Endothelial cell (in vitro differentiated cells): Measurements from ENCODE around the gene DOCK4. TPM values are rescaled to one million over a fixed set of nuclear protein-coding genes. Genes with fewer than 3 reads are reported as not detected.

Experiments used
- DNase-seq: peaks from one replicate; pipeline ENCODE4 v3.0.0; 2021; ENCODE audit warnings: low spot score
- H3K27ac Mint-ChIP-seq: one replicate; pipeline ENCODE4 v1.8.0; 2021; ENCODE audit warnings: mixed read lengths, inconsistent platforms; ENCODE audit not compliant: unreplicated experiment
- H3K27me3 Mint-ChIP-seq: one replicate; pipeline ENCODE4 v1.8.0; 2021; ENCODE audit warnings: mild to moderate bottlenecking, moderate library complexity, mixed read lengths, inconsistent platforms; ENCODE audit not compliant: unreplicated experiment
- H3K36me3 Mint-ChIP-seq: one replicate; pipeline ENCODE4 v1.8.0; 2021; ENCODE audit warnings: mild to moderate bottlenecking, low read depth, mixed read lengths, inconsistent platforms; ENCODE audit not compliant: unreplicated experiment
- H3K4me1 Mint-ChIP-seq: one replicate; pipeline ENCODE4 v1.8.0; 2021; ENCODE audit warnings: mild to moderate bottlenecking, mixed read lengths, inconsistent platforms; ENCODE audit not compliant: unreplicated experiment
- H3K4me3 Mint-ChIP-seq: one replicate; pipeline ENCODE4 v1.8.0; 2021; ENCODE audit warnings: mild to moderate bottlenecking, mixed read lengths, inconsistent platforms; ENCODE audit not compliant: unreplicated experiment
- H3K9me3 Mint-ChIP-seq: one replicate; pipeline ENCODE4 v1.8.0; 2021; ENCODE audit warnings: mixed read lengths, inconsistent platforms; ENCODE audit not compliant: unreplicated experiment
- CTCF ChIP-seq: fragments of 200-600 bp; sonication (generic); IDR thresholded peaks from one replicate; pipeline ENCODE4 v1.5.0; 2021; ENCODE audit warnings: antibody characterized with exemption; ENCODE audit not compliant: unreplicated experiment
- total RNA-seq: library from RNA; stranded (reverse); fragmentation: NEBNext Ultra II Directional; extraction: Animal tissue kit (Norgen Biotek cat#: 25700); gene quantifications from one replicate; pipeline ENCODE4 v1.2.1, GENCODE V29; 2021; ENCODE audit not compliant: unreplicated experiment

DOCK4 gene
- total RNA-seq, 1 donor from 2014 or later, result 99.2 TPM

- no peak overlapping the region for H3K27ac Mint-ChIP-seq
- no peak for DNase-seq
- no peak overlapping the region for H3K4me3 Mint-ChIP-seq
- no peak for TF ChIP-seq CTCF
- no peaks in the 10 kb centered on the region for H3K9me3 Mint-ChIP-seq
- no peaks in the 10 kb centered on the region for H3K36me3 Mint-ChIP-seq
- H3K27me3 Mint-ChIP-seq, result peaks cover under 1% of the 10 kb centered on the region
- peaks cover 43% of the 10 kb centered on the region for H3K4me1 Mint-ChIP-seq
These were observed 45.4 kb downstream of the DOCK4 start for GRCh38 chr7:112160771-112161150.

GRCh38 chr7:112160130-112160770, 45.9 kb downstream of the DOCK4 start:
- no peak for TF ChIP-seq CTCF
- H3K4me1 Mint-ChIP-seq, result peaks cover 45% of the 10 kb centered on the region
- no peaks in the 10 kb centered on the region for H3K27me3 Mint-ChIP-seq
- H3K27ac Mint-ChIP-seq, result no peak overlapping the region
- DNase-seq, result no peak
- no peak overlapping the region for H3K4me3 Mint-ChIP-seq
- H3K9me3 Mint-ChIP-seq, result no peaks in the 10 kb centered on the region
- H3K36me3 Mint-ChIP-seq, result no peaks in the 10 kb centered on the region

- Mint-ChIP-seq H3K9me3 (no peaks in the 10 kb centered on the region), H3K27ac (no peak overlapping the region), H3K4me1 (peaks cover 46% of the 10 kb centered on the region), H3K27me3 (no peaks in the 10 kb centered on the region), H3K4me3 (no peak overlapping the region), H3K36me3 (no peaks in the 10 kb centered on the region)
- DNase-seq, result no peak
- no peak for TF ChIP-seq CTCF
These were observed 46.8 kb downstream of the DOCK4 start for GRCh38 chr7:112159351-112159750.

GRCh38 chr7:112157072-112157471, 49.1 kb downstream of the DOCK4 start:
- Mint-ChIP-seq H3K27me3 (no peaks in the 10 kb centered on the region), H3K27ac (no peak overlapping the region), H3K36me3 (no peaks in the 10 kb centered on the region), H3K9me3 (no peaks in the 10 kb centered on the region), H3K4me1 (peaks cover 35% of the 10 kb centered on the region), H3K4me3 (no peak overlapping the region)
- no peak for TF ChIP-seq CTCF
- no peak for DNase-seq

GRCh38 chr7:112156412-112156811, 49.8 kb downstream of the DOCK4 start:
- H3K36me3 Mint-ChIP-seq, result no peaks in the 10 kb centered on the region
- no peaks in the 10 kb centered on the region for H3K9me3 Mint-ChIP-seq
- H3K27ac Mint-ChIP-seq, result no peak overlapping the region
- no peak overlapping the region for H3K4me3 Mint-ChIP-seq
- DNase-seq, result no peak
- no peak for TF ChIP-seq CTCF
- no peaks in the 10 kb centered on the region for H3K27me3 Mint-ChIP-seq
- H3K4me1 Mint-ChIP-seq, result peaks cover 30% of the 10 kb centered on the region
